Measurements from ENCODE around the gene TOP3B. TPM values are rescaled to one million over a fixed set of nuclear protein-coding genes. Genes with fewer than 3 reads are reported as not detected.

Gene TOP3B
- total and polyA plus RNA-seq, 9 of the 15 experiments (the other 6 are each of a cell fraction or from before 2014, with no cell fraction given) = 3.0 to 188 (median 112) TPM

GRCh38 chr22:21943571-21944448 lies 38.8 kb downstream of the TOP3B start:
- no TSS peak for BruUV-seq (replicated peaks)
- intact Hi-C loops (cut with micrococcal nuclease) = no loop called here
- CTCF ChIA-PET (ENCODE audit: low intra/inter-chr PET ratio) = interaction anchor here (1.1 to 9.2 kb wide), 2 partner anchors 231 to 232 kb away, joined by 3 to 609 read pairs; no protein-coding TSS in a partner anchor

More at GRCh38 chr22:21943571-21944448, 38.8 kb downstream of the TOP3B start:
- Histone ChIP-seq H3K9ac (ENCODE audit: insufficient read depth in 1 of 2, low read depth in 2 of 2, low read length in 2 of 2) (peak overlapping the region in 1 of 2 experiments; percentile 24; a peak in 2 of 4 replicates), H2AFZ (ENCODE audit: low read depth, low read length) (no peak overlapping the region), H3K27ac (ENCODE audit: extremely low read depth, low read depth, low read length) (no peak overlapping the region), H3K27me3 (ENCODE audit: control insufficient read depth in 2 of 2, insufficient read depth in 2 of 2, low read length in 2 of 2) (no peaks in the 10 kb centered on the region), H3K4me2 (ENCODE audit: insufficient read depth, low read length) (no peak overlapping the region), H3K4me3 (no peak overlapping the region), H3K9me1 (ENCODE audit: control insufficient read depth, insufficient read depth, low read length) (peaks cover 18% of the 10 kb centered on the region), H3K4me1 (replicated peaks in 1 of 2; ENCODE audit: control insufficient read depth in 2 of 2, insufficient read depth in 2 of 2, low read length in 2 of 2) (peaks cover 27 to 56% of the 10 kb centered on the region in 2 experiments), H3K36me3 (ENCODE audit: control insufficient read depth, insufficient read depth, low read length) (peaks cover 70% of the 10 kb centered on the region), H3K79me2 (ENCODE audit: control insufficient read depth, insufficient read depth, low read length) (peaks cover 22% of the 10 kb centered on the region; the same call in 2 of the 3 replicates), H3K9me3 (replicated peaks; ENCODE audit: control insufficient read depth, insufficient read depth, low read depth, low read length) (no peaks in the 10 kb centered on the region), H4K20me1 (replicated peaks; ENCODE audit: control insufficient read depth, insufficient read depth, low read length) (peaks cover 18% of the 10 kb centered on the region; the same call in 1 of the 2 replicates)
- in situ Hi-C loops (cut with MboI) = loop anchor here (25.0 kb wide), 3 partner anchors 407 to 807 kb away; partner anchors contain the start of gene HIC2
- WGBS (ENCODE audit: insufficient coverage, low coverage, missing lambda C conversion rate) = 92% methylated on average over 18 of the region's 18 CpGs
- POLR2A ChIA-PET = interaction anchor here (0.7 to 49.7 kb wide), 7 partner anchors 10 to 1063 kb away, joined by 3 to 1041 read pairs (median 4); partner anchors contain the start of gene PPM1F
- FAIRE-seq (no peak), DNase-seq (ENCODE audit: extremely low read depth in 1 of 4, low spot score in 3 of 4) (no peak), ATAC-seq (no peak)
- 0 out of 2 replicates have a peak, but pooled peaks have one; percentile 5 for TF ChIP-seq BHLHE40 (IDR thresholded peaks at IDR 0.05; ENCODE audit: low read length)
- TF ChIP-seq CBX2 (IDR thresholded peaks at IDR 0.05; ENCODE audit: insufficient read depth, low read length, poor library complexity, severe bottlenecking) = no peak
- 0 out of 2 replicates have a peak, but pooled peaks have one; percentile 66 for TF ChIP-seq GTF2F1 (IDR thresholded peaks at IDR 0.05; ENCODE audit: low read depth, low read length)
- TF ChIP-seq SMC3 (conservative IDR thresholded peaks at IDR 0.05; ENCODE audit: insufficient read depth, low read depth, low read length) = 0 out of 2 replicates have a peak, but pooled peaks have one; percentile 11
